Osteoblast (primary cell): Measurements from ENCODE around the gene FXYD7. TPM values are rescaled to one million over a fixed set of nuclear protein-coding genes. Genes with fewer than 3 reads are reported as not detected.

Experiments used
- DNase-seq: peaks from one replicate; pipeline ENCODE4 v3.0.0; 2011; ENCODE audit warnings: low spot score, mixed read lengths; ENCODE audit not compliant: insufficient read length; ENCODE audit errors: missing footprints
- H2AFZ ChIP-seq: 2 replicates; pipeline ENCODE4 v1.6.0; 2011; ENCODE audit warnings: mild to moderate bottlenecking, low read length
- H3K27ac ChIP-seq: 2 replicates; pipeline ENCODE4 v1.5.1; 2011; ENCODE audit warnings: mild to moderate bottlenecking, low read depth, low read length, moderate library complexity
- H3K27me3 ChIP-seq: 2 replicates; pipeline ENCODE4 v1.6.0; 2012; ENCODE audit warnings: mild to moderate bottlenecking, control low read depth, inconsistent platforms, low read length, moderate library complexity; ENCODE audit not compliant: insufficient read depth
- H3K36me3 ChIP-seq: 2 replicates; pipeline ENCODE4 v1.5.1; 2011; ENCODE audit warnings: mild to moderate bottlenecking, low read length, control low read depth, moderate library complexity; ENCODE audit not compliant: insufficient read depth
- H3K4me1 ChIP-seq: 2 replicates; pipeline ENCODE4 v1.5.1; 2011; ENCODE audit warnings: mild to moderate bottlenecking, low read length, control low read depth, moderate library complexity; ENCODE audit not compliant: insufficient read depth
- H3K4me2 ChIP-seq: 2 replicates; pipeline ENCODE4 v1.6.0; 2011; ENCODE audit warnings: mild to moderate bottlenecking, low read length; ENCODE audit not compliant: insufficient read depth
- H3K4me3 ChIP-seq: fragments of 200-600 bp; sonication (generic); 3 replicates; pipeline ENCODE4 v1.5.1; 2012; ENCODE audit warnings: mild to moderate bottlenecking, low read length, inconsistent platforms; ENCODE audit not compliant: insufficient read depth
- H3K79me2 ChIP-seq: 2 replicates; pipeline ENCODE4 v1.6.0; 2012; ENCODE audit warnings: mild to moderate bottlenecking, low read length, control low read depth, inconsistent platforms; ENCODE audit not compliant: insufficient read depth
- H3K9me3 ChIP-seq: 2 replicates; pipeline ENCODE4 v1.5.1; 2011; ENCODE audit warnings: low read depth, low read length, control low read depth
- H4K20me1 ChIP-seq: 2 replicates; pipeline ENCODE4 v1.6.0; 2012; ENCODE audit warnings: mild to moderate bottlenecking, low read length, control low read depth; ENCODE audit not compliant: insufficient read depth
- CTCF ChIP-seq: IDR thresholded peaks from 2 replicates; pipeline ENCODE4 v1.5.1; 2011; ENCODE audit warnings: mild to moderate bottlenecking, low read depth, low read length, moderate library complexity; ENCODE audit errors: extremely low read depth
- total RNA-seq: library from RNA; depleted of rRNA; stranded (reverse); fragments of >200 nt; gene quantifications from 2 replicates; pipeline ENCODE4 v1.2.3, GENCODE V29; 2012

Gene FXYD7
- total RNA-seq, 1 donor, result not detected

GRCh38 chr19:35159606-35160005 is 16.6 kb downstream of the FXYD7 start:
- Histone ChIP-seq H3K4me1 (no peaks in the 10 kb centered on the region), H3K9me3 (peaks cover 8% of the 10 kb centered on the region), H4K20me1 (no peaks in the 10 kb centered on the region), H3K79me2 (peaks cover 21% of the 10 kb centered on the region), H2AFZ (no peak overlapping the region), H3K36me3 (peaks cover 58% of the 10 kb centered on the region), H3K4me3 (no peak overlapping the region), H3K27ac (no peak overlapping the region), H3K4me2 (no peak overlapping the region), H3K27me3 (no peaks in the 10 kb centered on the region)
- TF ChIP-seq CTCF, result no peak
- DNase-seq, result no peak

- Histone ChIP-seq H3K4me1 (no peaks in the 10 kb centered on the region), H2AFZ (no peak overlapping the region), H3K79me2 (peaks cover 9% of the 10 kb centered on the region), H3K9me3 (peaks cover 10% of the 10 kb centered on the region), H3K27ac (no peak overlapping the region), H3K27me3 (no peaks in the 10 kb centered on the region), H3K36me3 (peaks cover 69% of the 10 kb centered on the region), H3K4me3 (no peak overlapping the region), H3K4me2 (no peak overlapping the region), H4K20me1 (no peaks in the 10 kb centered on the region)
- peak; percentile 5 for DNase-seq
- no peak for TF ChIP-seq CTCF
Measured at GRCh38 chr19:35160629-35161433, 17.8 kb downstream of the FXYD7 start.

- Histone ChIP-seq H4K20me1 (no peaks in the 10 kb centered on the region), H3K36me3 (peaks cover 74% of the 10 kb centered on the region)
Measured at GRCh38 chr19:35161434-35161743, 18.3 kb downstream of the FXYD7 start.

More at GRCh38 chr19:35161434-35161743, 18.3 kb downstream of the FXYD7 start:
- H3K9me3 ChIP-seq, result peaks cover 15% of the 10 kb centered on the region
- H3K4me3 ChIP-seq, result no peak overlapping the region
- no peak overlapping the region for H3K27ac ChIP-seq
- H3K79me2 ChIP-seq, result peaks cover 4% of the 10 kb centered on the region
- H3K27me3 ChIP-seq, result no peaks in the 10 kb centered on the region
- TF ChIP-seq CTCF, result no peak
- DNase-seq, result peak; percentile 32
- H2AFZ ChIP-seq, result no peak overlapping the region
- no peaks in the 10 kb centered on the region for H3K4me1 ChIP-seq
- no peak overlapping the region for H3K4me2 ChIP-seq
